Measurements from ENCODE around the gene ALS2CL. TPM values are rescaled to one million over a fixed set of nuclear protein-coding genes. Genes with fewer than 3 reads are reported as not detected.

ALS2CL gene
- total and polyA plus RNA-seq, 2 donors (not counting 3 experiments of a cell fraction or from before 2014, with no cell fraction given), result 7.8 to 10.1 TPM

DNA sequence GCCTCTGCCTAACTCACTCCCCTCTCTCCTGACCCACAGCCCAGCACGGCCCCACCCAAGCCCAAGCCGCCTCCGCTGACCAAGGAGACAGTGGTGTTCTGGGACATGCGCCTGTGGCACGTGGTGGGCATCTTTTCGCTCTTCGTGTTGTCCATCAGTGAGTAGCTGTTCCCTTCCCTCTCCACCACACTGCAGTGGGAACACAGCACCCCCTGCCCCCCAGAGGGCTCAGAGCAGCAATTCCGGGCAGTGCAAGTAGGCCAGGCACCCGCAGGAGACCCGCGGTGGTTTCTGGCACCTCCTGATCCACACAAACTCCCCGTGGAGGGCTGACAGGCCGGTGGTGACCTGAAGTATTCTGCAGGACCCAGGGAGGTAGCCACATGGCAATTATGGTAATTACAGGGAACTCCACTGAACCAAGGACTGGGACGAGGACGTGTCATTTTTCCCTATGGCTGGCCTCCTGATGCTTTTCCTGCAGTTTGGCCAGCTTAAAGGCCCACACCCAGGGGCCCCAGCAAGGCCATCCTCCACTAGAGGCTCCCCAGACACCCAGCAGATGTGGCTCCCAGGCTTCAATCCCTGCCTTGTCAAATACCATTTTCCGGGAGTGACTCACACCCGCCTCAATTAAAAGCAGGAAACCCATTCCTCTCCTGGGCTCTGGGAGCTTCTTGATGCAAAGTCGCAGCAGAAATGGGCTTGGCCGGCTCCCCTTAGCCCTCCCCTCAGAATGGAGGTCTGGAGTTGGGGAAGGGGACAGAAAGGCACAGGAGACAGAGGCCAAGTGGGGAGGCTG, 12.5 kb upstream of the ALS2CL start:
- Histone ChIP-seq H3K36me3 (ENCODE audit: control insufficient read depth in 2 of 2, extremely low read depth in 1 of 2, insufficient read depth in 2 of 2, low read length in 2 of 2) (no peaks in the 10 kb centered on the region), H3K79me2 (ENCODE audit: control insufficient read depth, insufficient read depth, low read length) (no peaks in the 10 kb centered on the region), H3K27me3 (ENCODE audit: control insufficient read depth in 2 of 2, insufficient read depth in 2 of 2, low read length in 2 of 2) (peaks cover 6 to 7% of the 10 kb centered on the region in 2 experiments), H3K27ac (ENCODE audit: insufficient read depth, low read depth, low read length) (no peak overlapping the region), H3K9me3 (replicated peaks; ENCODE audit: control insufficient read depth, insufficient read depth, low read length) (no peaks in the 10 kb centered on the region), H3K4me3 (replicated peaks in 1 of 3; ENCODE audit: insufficient read depth in 1 of 3, low read depth in 1 of 3, low read length in 3 of 3) (no peak overlapping the region), H3K9ac (replicated peaks; ENCODE audit: extremely low read depth, insufficient read depth, low read length) (no peak overlapping the region), H4K20me1 (replicated peaks; ENCODE audit: control insufficient read depth, extremely low read depth, insufficient read depth, low read length) (no peaks in the 10 kb centered on the region), H3K4me1 (ENCODE audit: control insufficient read depth, extremely low read depth, insufficient read depth, low read length) (peaks cover 11% of the 10 kb centered on the region), H3K9me1 (replicated peaks; ENCODE audit: control insufficient read depth, extremely low read depth, insufficient read depth, low read length) (no peaks in the 10 kb centered on the region), H3K4me2 (ENCODE audit: insufficient read depth, low read length) (no peak overlapping the region), H2AFZ (ENCODE audit: low read depth, low read length) (no peak overlapping the region)
- DNase-seq (ENCODE audit: low read depth, low spot score) (peak; percentile 39), FAIRE-seq (peak; percentile 86)
- TF ChIP-seq FOS (IDR thresholded peaks at IDR 0.05; ENCODE audit: borderline replicate concordance, insufficient read depth, low read length) (peak; percentile 77), POLR2A (IDR thresholded peaks at IDR 0.05; ENCODE audit: low read depth, low read length) (no peak)
- no TSS peak for BruUV-seq (replicated peaks)
- dilution Hi-C loops (cut with MboI; ENCODE audit: extremely low pct_ligation_motif_present, low sequenced_read_pairs) (no loop called here), intact Hi-C loops (cut with micrococcal nuclease) (loop anchor here (1.0 to 10.0 kb wide), 7 partner anchors 142 to 669 kb away; no protein-coding TSS in a partner anchor)
- ChIA-PET POLR2A (no interaction called here), CTCF (interaction anchor here (0.7 to 2.1 kb wide), 22 partner anchors 9 to 618 kb away, joined by 3 to 37 read pairs (median 5); no protein-coding TSS in a partner anchor)

GRCh38 chr3:46705022-46705530, 11.6 kb upstream of the ALS2CL start:
- CTCF ChIA-PET, result interaction anchor here (0.7 to 2.1 kb wide), 15 partner anchors 8 to 619 kb away, joined by 3 to 37 read pairs (median 6); no protein-coding TSS in a partner anchor

More at GRCh38 chr3:46705022-46705530, 11.6 kb upstream of the ALS2CL start:
- no peaks in the 10 kb centered on the region for H3K79me2 ChIP-seq (ENCODE audit: control insufficient read depth, insufficient read depth, low read length)
- no peak overlapping the region for H3K4me2 ChIP-seq (ENCODE audit: insufficient read depth, low read length)
- no peaks in the 10 kb centered on the region for H3K9me1 ChIP-seq (replicated peaks; ENCODE audit: control insufficient read depth, extremely low read depth, insufficient read depth, low read length)
- POLR2A ChIA-PET, result no interaction called here
- H3K9me3 ChIP-seq (replicated peaks; ENCODE audit: control insufficient read depth, insufficient read depth, low read length), result no peaks in the 10 kb centered on the region
- FAIRE-seq (peak; percentile 94), DNase-seq (ENCODE audit: low read depth, low spot score) (peak; percentile 67)
- no peak overlapping the region for H3K9ac ChIP-seq (replicated peaks; ENCODE audit: extremely low read depth, insufficient read depth, low read length)
- H2AFZ ChIP-seq (ENCODE audit: low read depth, low read length), result no peak overlapping the region
- TF ChIP-seq, protein P1, sequence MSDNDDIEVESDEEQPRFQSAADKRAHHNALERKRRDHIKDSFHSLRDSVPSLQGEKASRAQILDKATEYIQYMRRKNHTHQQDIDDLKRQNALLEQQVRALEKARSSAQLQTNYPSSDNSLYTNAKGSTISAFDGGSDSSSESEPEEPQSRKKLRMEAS (IDR thresholded peaks at IDR 0.05; ENCODE audit: insufficient read depth, insufficient read length), result no peak
- TF ChIP-seq GATA2 (IDR thresholded peaks at IDR 0.05; ENCODE audit: insufficient read depth, insufficient read length, low read depth, low read length), result no peak
- no peak for TF ChIP-seq POLR2AphosphoS5 (IDR thresholded peaks at IDR 0.05; ENCODE audit: insufficient read depth, low read depth, low read length)
- TF ChIP-seq POLR2A (IDR thresholded peaks at IDR 0.05; ENCODE audit: low read depth, low read length), result no peak
- peak; percentile 88 to 92 for TF ChIP-seq CTCF (IDR thresholded peaks at IDR 0.05; ENCODE audit: extremely low read depth in 1 of 2, insufficient read depth in 1 of 2, low read depth in 1 of 2, low read length in 2 of 2)
- TF ChIP-seq JUN (IDR thresholded peaks at IDR 0.05; ENCODE audit: borderline replicate concordance, insufficient read depth, insufficient read length, low read depth), result no peak
- no peak for TF ChIP-seq MYC (IDR thresholded peaks at IDR 0.05; ENCODE audit: low read depth, low read length)
- TF ChIP-seq FOS (IDR thresholded peaks at IDR 0.05; ENCODE audit: borderline replicate concordance, insufficient read depth, low read length), result no peak
- H3K4me1 ChIP-seq (ENCODE audit: control insufficient read depth, extremely low read depth, insufficient read depth, low read length), result peaks cover 11% of the 10 kb centered on the region
- H3K4me3 ChIP-seq (replicated peaks in 1 of 3; ENCODE audit: insufficient read depth in 1 of 3, low read depth in 1 of 3, low read length in 3 of 3), result no peak overlapping the region
- peaks cover 6 to 7% of the 10 kb centered on the region in 2 experiments for H3K27me3 ChIP-seq (ENCODE audit: control insufficient read depth in 2 of 2, insufficient read depth in 2 of 2, low read length in 2 of 2)
- no peaks in the 10 kb centered on the region for H4K20me1 ChIP-seq (replicated peaks; ENCODE audit: control insufficient read depth, extremely low read depth, insufficient read depth, low read length)
- dilution Hi-C loops (cut with MboI; ENCODE audit: extremely low pct_ligation_motif_present, low sequenced_read_pairs), result no loop called here
- no TSS peak for BruUV-seq (replicated peaks)
- H3K27ac ChIP-seq (ENCODE audit: insufficient read depth, low read depth, low read length), result no peak overlapping the region
- intact Hi-C loops (cut with micrococcal nuclease), result loop anchor here (1.0 to 10.0 kb wide), 7 partner anchors 143 to 670 kb away; no protein-coding TSS in a partner anchor
- no peaks in the 10 kb centered on the region for H3K36me3 ChIP-seq (ENCODE audit: control insufficient read depth in 2 of 2, extremely low read depth in 1 of 2, insufficient read depth in 2 of 2, low read length in 2 of 2)

Measured in endothelial cell of umbilical vein (primary cell).